Cardiac muscle cell (in vitro differentiated cells and primary cell): ENCODE results near the gene MKS1. TPM values are rescaled to one million over a fixed set of nuclear protein-coding genes. Genes with fewer than 3 reads are reported as not detected.

Source experiments
- DNase-seq, 2 donors: peaks; one replicate each; pipeline versions ENCODE4 v3.0.0 to v3.0.0-alpha.2; 2010 to 2017; ENCODE audit warnings: low read depth in 1 of 2, low spot score in 1 of 2
- H3K27ac ChIP-seq: fragments of 200-600 bp; sonication (generic); 2 replicates; pipeline ENCODE4 v1.5.1; 2016
- H3K27me3 ChIP-seq: fragments of 200-600 bp; sonication (generic); 2 replicates; pipeline ENCODE4 v1.6.0; 2016; ENCODE audit warnings: control low read depth
- H3K36me3 ChIP-seq: fragments of 200-600 bp; sonication (generic); 2 replicates; pipeline ENCODE4 v1.5.1; 2016; ENCODE audit warnings: control low read depth
- H3K4me1 ChIP-seq: fragments of 200-600 bp; sonication (generic); 2 replicates; pipeline ENCODE4 v1.8.1; 2017; ENCODE audit warnings: low read depth, mild to moderate bottlenecking, mixed run types
- H3K4me3 ChIP-seq: fragments of 200-600 bp; sonication (generic); 2 replicates; pipeline ENCODE4 v1.5.1; 2016; ENCODE audit warnings: mild to moderate bottlenecking
- H3K9me3 ChIP-seq: fragments of 200-600 bp; sonication (generic); 2 replicates; pipeline ENCODE4 v1.5.1; 2017; ENCODE audit warnings: low read depth, mild to moderate bottlenecking, control low read depth
- CTCF ChIP-seq: IDR thresholded peaks from 2 replicates; pipeline ENCODE4 v1.5.1; 2012; ENCODE audit warnings: low read depth, mild to moderate bottlenecking, low read length
- polyA plus RNA-seq: library from polyadenylated mRNA; unstranded; fragments of >200 nt; fragmentation: Nextera tagmentation; extraction: Ambion mirVana; gene quantifications from 2 replicates; pipeline ENCODE4 v1.2.1, GENCODE V29; 2016
- total RNA-seq: library from RNA; depleted of rRNA; stranded (reverse); fragments of >200 nt; gene quantifications from 2 replicates; pipeline ENCODE4 v1.2.3, GENCODE V29; 2016

Gene MKS1
- total and polyA plus RNA-seq, 2 experiments from 2014 or later, result 28.6 to 29.7 TPM

- Histone ChIP-seq H3K9me3 (no peaks in the 10 kb centered on the region), H3K4me1 (no peaks in the 10 kb centered on the region), H3K4me3 (no peak overlapping the region), H3K27me3 (peaks cover 42% of the 10 kb centered on the region), H3K36me3 (no peaks in the 10 kb centered on the region), H3K27ac (no peak overlapping the region)
- peak in 1 of 2 donors; percentile 88 for DNase-seq
- TF ChIP-seq CTCF, result no peak
Observed at GRCh38 chr17:58232707-58233156, 13.7 kb upstream of the MKS1 start.

- no peak for DNase-seq
- TF ChIP-seq CTCF, result no peak
- H3K36me3 ChIP-seq, result no peaks in the 10 kb centered on the region
- H3K4me3 ChIP-seq, result no peak overlapping the region
- peaks cover 31% of the 10 kb centered on the region for H3K27me3 ChIP-seq
- no peaks in the 10 kb centered on the region for H3K9me3 ChIP-seq
- no peak overlapping the region for H3K27ac ChIP-seq
- H3K4me1 ChIP-seq, result no peaks in the 10 kb centered on the region
Observed at GRCh38 chr17:58231641-58232040, 12.6 kb upstream of the MKS1 start.

GRCh38 chr17:58229881-58230280 is 10.8 kb upstream of the MKS1 start:
- H3K9me3 ChIP-seq, result no peaks in the 10 kb centered on the region
- H3K4me1 ChIP-seq, result no peaks in the 10 kb centered on the region
- DNase-seq, result no peak
- H3K27me3 ChIP-seq, result peaks cover 23% of the 10 kb centered on the region
- H3K36me3 ChIP-seq, result no peaks in the 10 kb centered on the region
- no peak overlapping the region for H3K4me3 ChIP-seq
- no peak for TF ChIP-seq CTCF
- no peak overlapping the region for H3K27ac ChIP-seq

- H3K4me3 ChIP-seq, result no peak overlapping the region
- no peak overlapping the region for H3K27ac ChIP-seq
- DNase-seq, result no peak
- no peak for TF ChIP-seq CTCF
- H3K27me3 ChIP-seq, result peaks cover 18% of the 10 kb centered on the region
- no peaks in the 10 kb centered on the region for H3K4me1 ChIP-seq
- no peaks in the 10 kb centered on the region for H3K9me3 ChIP-seq
- no peaks in the 10 kb centered on the region for H3K36me3 ChIP-seq
Observed at GRCh38 chr17:58229384-58229783, 10.3 kb upstream of the MKS1 start.

DNA sequence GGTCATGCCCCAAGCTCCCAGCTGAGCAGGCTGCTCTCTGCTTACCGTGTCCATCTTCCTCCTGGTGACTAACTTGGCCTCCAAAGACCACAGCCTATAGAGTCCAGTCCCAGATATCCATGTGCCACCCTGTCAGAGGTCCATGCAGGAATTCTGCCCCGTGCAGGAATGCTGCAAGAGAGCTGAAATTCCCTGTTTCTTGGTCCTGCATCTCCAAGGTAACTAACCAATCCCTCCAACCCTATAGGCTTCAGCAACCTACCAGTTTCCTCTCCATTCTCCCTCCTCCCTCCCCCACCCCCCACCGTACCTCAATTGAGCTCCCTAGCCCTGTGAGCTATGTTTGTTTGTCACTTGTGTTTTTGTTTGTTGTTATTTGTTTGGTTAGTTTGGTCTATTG is 9.6 kb upstream of the MKS1 start:
- Histone ChIP-seq H3K9me3 (no peaks in the 10 kb centered on the region), H3K4me3 (no peak overlapping the region), H3K27ac (no peak overlapping the region), H3K4me1 (no peaks in the 10 kb centered on the region), H3K36me3 (no peaks in the 10 kb centered on the region), H3K27me3 (peaks cover 15% of the 10 kb centered on the region)
- TF ChIP-seq CTCF, result no peak
- no peak for DNase-seq

DNA sequence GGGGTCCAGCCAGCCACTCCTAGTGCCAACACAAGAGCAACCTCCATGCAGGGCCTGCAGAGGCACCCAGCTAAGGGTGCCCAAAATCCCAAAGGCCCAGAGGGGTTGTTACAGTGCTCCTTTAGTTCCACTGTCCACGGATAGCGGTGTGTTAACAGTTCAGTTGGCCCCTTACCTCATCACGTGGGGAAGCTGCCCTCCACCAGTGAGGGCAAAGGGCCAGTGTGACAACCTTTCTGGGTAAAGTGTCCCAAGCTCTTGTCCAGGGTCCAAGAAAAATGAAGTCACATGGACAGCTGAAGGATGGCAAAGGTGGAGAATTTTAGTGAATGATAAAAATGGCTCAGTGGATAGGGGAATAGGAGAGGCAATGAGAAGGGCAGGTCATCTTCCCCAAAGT is 8.7 kb upstream of the MKS1 start:
- no peaks in the 10 kb centered on the region for H3K36me3 ChIP-seq
- H3K4me1 ChIP-seq, result no peaks in the 10 kb centered on the region
- TF ChIP-seq CTCF, result no peak
- H3K27ac ChIP-seq, result no peak overlapping the region
- no peak overlapping the region for H3K4me3 ChIP-seq
- H3K9me3 ChIP-seq, result no peaks in the 10 kb centered on the region
- H3K27me3 ChIP-seq, result peaks cover 22% of the 10 kb centered on the region
- no peak for DNase-seq
